Natural killer cell (primary cell): ENCODE measurements around the gene LDAH. TPM values are rescaled to one million over a fixed set of nuclear protein-coding genes. Genes with fewer than 3 reads are reported as not detected.

Source experiments
- ATAC-seq, 3 donors: fragments of 150-1000 bp in 2 of 3; fragments of 200-7000 bp in 1 of 3; cut with Tn5 transposase; 1 replicate in 1 of 3; 2 replicates in 2 of 3; pipeline ENCODE4 v1.10.0; 2021; ENCODE audit warnings: mild to moderate bottlenecking in 2 of 3, moderate library complexity in 2 of 3
- DNase-seq, 2 donors: peaks; one replicate each; pipeline versions ENCODE4 v3.0.0 to v3.0.0-alpha.2; 2013 to 2021; ENCODE audit warnings: mixed read lengths in 1 of 2
- H3K27ac ChIP-seq: one replicate; pipeline ENCODE4 v1.5.1; 2013; ENCODE audit warnings: mild to moderate bottlenecking, low read length
- H3K27me3 ChIP-seq: one replicate; pipeline ENCODE4 v1.6.1; 2013; ENCODE audit warnings: low read length; ENCODE audit not compliant: control insufficient read depth, insufficient read depth
- H3K36me3 ChIP-seq: one replicate; pipeline ENCODE4 v1.6.1; 2013; ENCODE audit warnings: low read length; ENCODE audit not compliant: control insufficient read depth, insufficient read depth
- H3K4me1 ChIP-seq: one replicate; pipeline ENCODE4 v1.6.1; 2013; ENCODE audit warnings: low read length; ENCODE audit not compliant: control insufficient read depth, insufficient read depth
- H3K4me3 ChIP-seq: one replicate; pipeline ENCODE4 v1.5.1; 2013; ENCODE audit warnings: low read length
- H3K9me3 ChIP-seq: one replicate; pipeline ENCODE4 v1.6.1; 2013; ENCODE audit warnings: low read length; ENCODE audit not compliant: control insufficient read depth, insufficient read depth
- H3K27ac Mint-ChIP-seq, 2 donors: one replicate each; pipeline ENCODE4 v1.8.0; 2022; ENCODE audit warnings: mild to moderate bottlenecking in 2 of 2, mixed read lengths in 2 of 2, moderate library complexity in 1 of 2
- H3K27me3 Mint-ChIP-seq, 2 donors: one replicate each; pipeline ENCODE4 v1.8.0; 2022; ENCODE audit warnings: low read depth in 2 of 2, mixed read lengths in 2 of 2
- H3K36me3 Mint-ChIP-seq: one replicate; pipeline ENCODE4 v1.8.0; 2022; ENCODE audit warnings: mixed read lengths
- H3K4me1 Mint-ChIP-seq, 2 donors: one replicate each; pipeline ENCODE4 v1.8.0; 2022; ENCODE audit warnings: mixed read lengths in 2 of 2
- H3K4me3 Mint-ChIP-seq: one replicate; pipeline ENCODE4 v1.8.0; 2022; ENCODE audit warnings: mild to moderate bottlenecking, moderate library complexity, mixed read lengths
- H3K9me3 Mint-ChIP-seq, 2 donors: one replicate each; pipeline ENCODE4 v1.8.0; 2022; ENCODE audit warnings: mixed read lengths in 2 of 2
- WGBS: methylation state at CpG from one replicate; pipeline ENCODE4 v1.1.7; 2013; ENCODE audit warnings: missing lambda C conversion rate; ENCODE audit not compliant: insufficient coverage; 5-methylcytosine and 5-hydroxymethylcytosine counted together
- intact Hi-C: fragments of 100-400 bp; cut with micrococcal nuclease; formaldehyde crosslinking; loops from one replicate; pipeline ENCODE4 v1.14.2; 2022
- total RNA-seq, 4 donors: library from RNA; stranded (reverse); fragments of 120-200 nt in 1 of 4; gene quantifications; one replicate each; pipeline versions ENCODE4 v1.2.3 to v1.2.4, GENCODE V29; 2013 to 2022
- TF ChIP-seq, protein P1 (sequence below): fragments of 200-600 bp; IDR thresholded peaks from one replicate; pipeline ENCODE4 v1.8.0; 2022; ENCODE audit warnings: antibody characterized with exemption

LDAH gene
- total RNA-seq, 3 donors from 2014 or later (not counting 1 experiment from before 2014, with no cell fraction given): 14.5 to 25.6 (median 17.2) TPM

DNA sequence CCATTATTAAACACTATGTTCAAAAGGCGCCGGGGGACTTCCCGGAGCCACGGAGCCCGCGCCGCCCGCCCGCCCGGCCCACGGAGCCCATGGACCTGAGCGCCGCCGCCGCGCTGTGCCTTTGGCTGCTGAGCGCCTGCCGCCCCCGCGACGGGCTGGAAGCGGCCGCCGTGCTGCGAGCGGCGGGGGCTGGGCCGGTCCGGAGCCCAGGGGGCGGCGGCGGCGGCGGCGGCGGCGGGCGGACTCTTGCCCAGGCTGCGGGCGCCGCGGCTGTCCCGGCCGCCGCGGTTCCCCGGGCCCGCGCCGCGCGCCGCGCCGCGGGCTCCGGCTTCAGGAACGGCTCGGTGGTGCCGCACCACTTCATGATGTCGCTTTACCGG is 155.8 kb downstream of the LDAH start:
- H3K9me3 ChIP-seq: no peaks in the 10 kb centered on the region
- Mint-ChIP-seq H3K27ac (no peak overlapping the region), H3K9me3 (no peaks in the 10 kb centered on the region), H3K4me1 (peaks cover 0 to 6% of the 10 kb centered on the region in 2 donors), H3K36me3 (no peaks in the 10 kb centered on the region), H3K27me3 (peaks cover 46 to 56% of the 10 kb centered on the region in 2 donors), H3K4me3 (no peak overlapping the region)
- no peaks in the 10 kb centered on the region for H3K36me3 ChIP-seq
- DNase-seq (no peak), ATAC-seq (peak; percentile 42 to 71 (median 61))
- TF ChIP-seq, protein P1, sequence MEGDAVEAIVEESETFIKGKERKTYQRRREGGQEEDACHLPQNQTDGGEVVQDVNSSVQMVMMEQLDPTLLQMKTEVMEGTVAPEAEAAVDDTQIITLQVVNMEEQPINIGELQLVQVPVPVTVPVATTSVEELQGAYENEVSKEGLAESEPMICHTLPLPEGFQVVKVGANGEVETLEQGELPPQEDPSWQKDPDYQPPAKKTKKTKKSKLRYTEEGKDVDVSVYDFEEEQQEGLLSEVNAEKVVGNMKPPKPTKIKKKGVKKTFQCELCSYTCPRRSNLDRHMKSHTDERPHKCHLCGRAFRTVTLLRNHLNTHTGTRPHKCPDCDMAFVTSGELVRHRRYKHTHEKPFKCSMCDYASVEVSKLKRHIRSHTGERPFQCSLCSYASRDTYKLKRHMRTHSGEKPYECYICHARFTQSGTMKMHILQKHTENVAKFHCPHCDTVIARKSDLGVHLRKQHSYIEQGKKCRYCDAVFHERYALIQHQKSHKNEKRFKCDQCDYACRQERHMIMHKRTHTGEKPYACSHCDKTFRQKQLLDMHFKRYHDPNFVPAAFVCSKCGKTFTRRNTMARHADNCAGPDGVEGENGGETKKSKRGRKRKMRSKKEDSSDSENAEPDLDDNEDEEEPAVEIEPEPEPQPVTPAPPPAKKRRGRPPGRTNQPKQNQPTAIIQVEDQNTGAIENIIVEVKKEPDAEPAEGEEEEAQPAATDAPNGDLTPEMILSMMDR: no peak
- no peak overlapping the region for H3K27ac ChIP-seq
- peaks cover 32% of the 10 kb centered on the region for H3K4me1 ChIP-seq
- under 1% methylated on average over 62 of the region's 62 CpGs for WGBS
- intact Hi-C loops: no loop called here
- peaks cover 56% of the 10 kb centered on the region for H3K27me3 ChIP-seq
- H3K4me3 ChIP-seq: peak overlapping the region; percentile 26

DNA sequence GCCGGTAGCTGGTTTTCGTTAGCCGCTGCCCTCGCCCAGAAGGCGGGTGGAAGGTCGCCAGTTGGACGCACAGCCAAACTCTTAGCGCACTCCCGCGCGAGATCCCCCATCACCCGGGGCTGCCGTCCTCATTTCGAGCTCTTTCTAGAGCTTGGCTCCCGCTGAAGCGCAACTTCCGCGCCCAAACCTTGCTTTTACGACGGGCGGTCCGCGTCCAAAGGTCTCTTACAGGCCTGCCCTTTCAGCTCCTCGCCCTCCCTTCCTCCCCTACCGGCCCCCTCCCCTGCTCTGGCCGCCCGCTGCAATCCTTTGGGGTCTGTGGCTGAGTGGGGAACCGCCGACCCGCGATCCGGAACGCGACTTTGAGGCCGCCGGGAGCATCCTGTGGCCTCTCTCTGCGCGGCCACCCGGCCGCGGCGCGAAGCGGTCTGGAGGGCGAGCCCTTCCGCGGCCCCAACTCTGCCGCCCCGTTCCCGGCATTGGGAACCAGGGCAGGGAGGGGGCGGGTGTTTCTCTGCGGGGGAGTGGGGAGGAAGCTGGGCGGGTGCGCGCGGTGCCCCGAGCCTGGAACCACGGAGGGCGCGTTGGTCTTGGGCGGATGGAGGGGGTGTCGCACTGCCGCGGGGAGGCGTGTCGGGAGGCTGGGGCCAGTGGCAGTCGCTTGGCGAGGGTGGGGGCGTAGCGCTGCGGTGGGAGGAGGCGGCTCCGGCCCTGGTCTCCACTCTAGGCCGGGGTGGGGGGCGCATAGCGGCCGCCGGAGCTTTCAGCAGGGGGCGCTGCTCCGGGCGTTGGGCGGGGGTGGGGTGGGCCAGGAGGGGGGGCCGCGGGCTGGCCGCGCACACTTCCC is 156.4 kb downstream of the LDAH start, which contains the start of gene GDF7:
Gene GDF7 (plus strand): TSS at position 841 of the 847 bp plus-strand sequence. CDS start 96 bp downstream, outside the sequence.
- Mint-ChIP-seq H3K4me3 (peak within 1 kb of the TSS; percentile 81), H3K9me3 (no peaks in the 10 kb centered on the region), H3K27ac (no peak within 1 kb of the TSS), H3K36me3 (no peaks in the 10 kb centered on the region), H3K4me1 (peaks cover 0 to 6% of the 10 kb centered on the region in 2 donors), H3K27me3 (peaks cover 48 to 58% of the 10 kb centered on the region in 2 donors)
- H3K4me3 ChIP-seq: peak within 1 kb of the TSS; percentile 35
- no peaks in the 10 kb centered on the region for H3K36me3 ChIP-seq
- H3K9me3 ChIP-seq: no peaks in the 10 kb centered on the region
- intact Hi-C loops: no loop called here
- no peak within 1 kb of the TSS for H3K27ac ChIP-seq
- peaks cover 59% of the 10 kb centered on the region for H3K27me3 ChIP-seq
- under 1% methylated on average over 74 of the region's 86 CpGs for WGBS
- DNase-seq (peak in 1 of 2 donors; percentile 50), ATAC-seq (peak; percentile 34 to 67 (median 62))
- TF ChIP-seq, protein P1: no peak
- H3K4me1 ChIP-seq: peaks cover 32% of the 10 kb centered on the region

DNA sequence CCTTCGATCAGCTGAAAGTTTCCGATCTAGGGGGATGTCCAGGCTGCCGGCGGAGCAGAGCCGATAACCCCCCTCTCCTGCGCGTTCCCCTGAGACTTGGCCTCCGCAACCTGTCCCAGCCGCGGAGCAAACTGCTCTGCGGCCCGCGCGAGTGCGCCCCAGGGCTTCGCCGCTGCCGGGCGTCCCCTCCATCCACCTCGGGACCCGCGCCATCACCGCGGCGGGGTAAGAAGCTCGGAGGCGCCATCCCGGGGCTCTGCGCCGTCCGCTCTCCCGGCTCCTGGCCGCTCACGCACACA is 156.9 kb downstream of the LDAH start:
- H3K9me3 Mint-ChIP-seq: no peaks in the 10 kb centered on the region
- intact Hi-C loops: no loop called here
- Histone ChIP-seq H3K27ac (no peak overlapping the region), H3K4me1 (peaks cover 32% of the 10 kb centered on the region), H3K4me3 (peak overlapping the region; percentile 35), H3K27me3 (peaks cover 59% of the 10 kb centered on the region), H3K36me3 (no peaks in the 10 kb centered on the region), H3K9me3 (no peaks in the 10 kb centered on the region)
- peaks cover 54 to 57% of the 10 kb centered on the region in 2 donors for H3K27me3 Mint-ChIP-seq
- WGBS: 3% methylated on average over 34 of the region's 34 CpGs
- DNase-seq (peak in 1 of 2 donors; percentile 34), ATAC-seq (peak in 1 of 3 donors; percentile 2)
- no peaks in the 10 kb centered on the region for H3K36me3 Mint-ChIP-seq
- TF ChIP-seq, protein P1: no peak
- peak overlapping the region; percentile 81 for H3K4me3 Mint-ChIP-seq
- H3K4me1 Mint-ChIP-seq: peaks cover 0 to 6% of the 10 kb centered on the region in 2 donors
- H3K27ac Mint-ChIP-seq: no peak overlapping the region
